Ureter (tissue), 1 donor: ENCODE data around the gene TTLL5. TPM values are rescaled to one million over a fixed set of nuclear protein-coding genes. Genes with fewer than 3 reads are reported as not detected.

Experiments
- DNase-seq: peaks from one replicate; pipeline ENCODE4 v3.0.0-alpha.2; 2020; ENCODE audit warnings: low spot score
- total RNA-seq: library from RNA; stranded (reverse); gene quantifications from one replicate; pipeline ENCODE4 v1.2.4, GENCODE V29; 2023
- donor health status: DM: yes; HTN: yes; CAD: no.

The TTLL5 gene
- total RNA-seq, 1 donor from 2014 or later, result 54.0 TPM

DNA sequence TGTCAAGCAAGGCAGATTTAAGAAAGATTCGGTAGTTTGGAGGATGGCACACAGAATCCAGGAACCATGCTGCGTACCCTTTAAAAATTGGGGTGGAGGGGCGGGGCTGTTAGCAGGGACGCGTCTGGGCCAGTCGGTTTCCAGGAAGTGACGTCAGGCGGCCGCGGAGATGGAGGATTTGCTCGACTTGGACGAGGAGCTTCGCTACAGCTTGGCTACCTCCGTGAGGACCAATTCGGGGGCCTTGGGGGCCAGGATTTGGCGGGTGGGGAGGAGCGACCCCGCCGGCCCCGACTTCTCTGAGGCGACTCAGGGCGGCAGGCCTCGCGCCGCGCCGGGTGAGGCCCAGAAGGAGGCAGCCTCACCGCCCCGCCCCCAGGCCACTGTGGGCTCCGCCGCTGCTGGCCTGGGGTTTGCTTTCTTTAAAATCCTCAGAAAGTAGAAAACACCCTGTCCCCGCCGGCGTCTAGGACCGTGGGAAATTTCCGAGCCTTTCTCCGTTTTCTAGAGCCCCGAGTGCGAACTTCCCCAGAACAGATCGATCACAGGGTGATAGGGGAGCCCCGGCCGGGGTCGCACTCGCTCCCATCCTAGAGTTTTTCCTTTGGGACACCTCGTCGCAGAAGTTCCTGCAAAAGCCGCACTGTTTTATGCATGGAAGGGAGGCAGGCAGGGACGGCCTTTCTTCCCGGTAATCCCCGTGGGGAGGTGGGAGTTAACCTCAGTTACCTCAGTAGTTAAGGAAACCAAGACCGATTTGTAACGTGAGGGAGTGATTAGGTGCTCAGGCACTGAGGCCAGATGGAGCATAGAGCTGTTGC is 324.8 kb downstream of the TTLL5 start, which contains the start of gene IFT43:
IFT43 (plus strand) TSS at position 146 of the 821 bp plus-strand sequence; CDS start at position 170, 24 bp downstream.
- DNase-seq, result peak; percentile 94

DNA sequence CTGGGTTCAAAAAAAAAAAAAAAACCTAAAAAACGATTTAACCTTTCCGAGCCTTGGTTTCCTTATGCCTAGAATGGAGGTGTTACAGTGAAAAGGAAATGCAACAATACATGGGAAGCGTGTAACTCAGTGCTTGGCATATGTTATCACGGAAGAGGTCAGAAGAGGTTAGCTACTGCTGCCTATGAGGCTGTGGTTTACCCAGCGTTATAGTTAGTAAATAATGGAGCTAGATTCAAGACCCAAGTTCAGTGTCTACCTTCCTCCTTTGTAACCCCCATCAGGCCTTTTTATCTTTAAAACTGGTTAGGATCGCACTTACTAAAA is 325.4 kb downstream of the TTLL5 start:
- DNase-seq, result no peak

DNA sequence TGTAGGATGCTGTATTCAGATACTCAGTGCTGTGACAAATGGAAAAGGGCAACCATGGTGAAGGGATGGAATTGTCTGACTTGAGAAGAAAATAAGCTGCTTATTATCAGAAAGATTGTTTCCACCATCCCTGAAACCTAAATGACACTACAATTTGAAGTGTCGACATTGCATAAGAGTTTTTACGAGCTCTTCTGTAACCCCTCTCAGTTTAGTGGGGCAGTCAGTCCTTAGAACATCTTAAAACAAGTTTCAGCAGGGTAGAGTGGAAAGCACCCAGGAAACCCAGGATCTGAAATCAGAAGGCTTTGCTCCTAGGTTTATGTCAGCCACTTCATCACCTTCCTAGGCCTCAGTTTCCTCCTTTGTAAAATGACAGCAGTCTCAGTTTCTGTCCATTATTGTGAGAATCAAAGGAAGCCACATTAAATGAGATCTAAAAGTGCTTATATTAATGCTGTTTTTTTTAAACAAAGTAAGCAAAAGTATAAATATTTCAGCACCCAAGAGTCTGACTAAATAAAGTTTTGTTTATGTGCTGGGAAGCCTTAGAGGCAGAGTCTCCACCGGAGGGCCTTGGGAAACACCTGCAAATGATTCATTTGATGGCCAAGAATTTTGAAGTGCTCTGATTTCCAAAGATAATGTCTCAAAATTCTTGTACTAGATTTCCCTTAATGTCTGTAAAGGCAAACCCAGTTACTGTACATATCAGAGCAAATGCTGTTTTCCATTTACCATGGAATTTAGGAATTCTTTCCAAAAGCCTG is 326.3 kb downstream of the TTLL5 start:
- no peak for DNase-seq

DNA sequence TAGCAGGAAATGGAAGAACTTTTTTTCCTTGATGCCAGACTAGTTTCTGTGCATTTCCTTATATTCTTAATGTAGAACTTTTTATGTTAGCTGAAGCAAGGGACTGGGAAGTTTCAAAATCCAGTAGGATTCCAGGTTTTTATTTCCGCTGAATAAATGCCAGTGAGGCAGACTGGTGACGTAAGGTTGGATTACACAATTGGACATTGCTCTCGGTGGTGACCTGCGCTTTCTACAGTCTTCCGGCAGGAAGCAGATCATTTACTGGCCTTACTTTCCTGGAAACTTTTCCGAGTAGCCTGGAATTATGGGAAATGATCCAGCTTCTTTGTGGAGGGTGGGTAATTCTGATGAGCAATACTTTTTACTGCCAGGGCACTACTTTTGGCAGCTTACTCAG is 328.1 kb downstream of the TTLL5 start:
- no peak for DNase-seq

DNA sequence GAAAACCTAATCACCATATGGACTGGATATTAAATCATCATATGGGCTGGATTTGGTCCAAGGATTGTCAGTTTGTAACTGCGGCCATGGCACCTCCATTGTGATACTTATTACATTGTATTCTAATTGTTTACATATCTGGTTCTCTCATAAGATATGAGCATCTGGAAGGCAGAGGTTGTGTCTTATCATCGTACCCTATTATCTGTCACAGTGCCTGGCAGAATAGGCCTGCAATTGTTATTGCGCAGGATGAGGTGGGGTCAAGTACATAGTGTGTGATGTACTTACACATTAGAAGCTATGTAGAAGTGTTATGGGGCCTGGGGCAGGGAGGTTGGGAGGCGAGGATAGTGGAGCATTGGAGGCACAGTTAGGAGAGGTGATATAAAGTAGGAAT is 329.3 kb downstream of the TTLL5 start:
- no peak for DNase-seq

DNA sequence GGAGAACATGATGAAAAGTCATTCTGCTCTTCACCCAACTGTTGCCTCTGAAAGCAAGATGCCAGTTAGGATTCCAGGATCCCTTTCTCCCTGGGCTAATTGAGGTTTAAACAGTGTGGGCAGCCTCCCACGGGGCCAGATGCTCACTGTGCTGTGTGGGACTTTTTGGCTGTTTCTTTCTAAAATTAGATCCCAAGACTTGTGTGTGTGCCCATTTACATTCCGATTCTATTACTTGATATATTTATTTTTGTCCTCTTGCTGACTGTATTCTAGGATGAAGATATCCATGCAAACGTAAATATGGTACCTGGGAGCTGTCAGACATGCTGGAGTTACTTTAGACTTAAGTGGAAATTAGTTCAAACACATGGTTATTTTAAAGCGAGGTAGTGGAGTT is 330.7 kb downstream of the TTLL5 start:
- DNase-seq, result no peak

DNA sequence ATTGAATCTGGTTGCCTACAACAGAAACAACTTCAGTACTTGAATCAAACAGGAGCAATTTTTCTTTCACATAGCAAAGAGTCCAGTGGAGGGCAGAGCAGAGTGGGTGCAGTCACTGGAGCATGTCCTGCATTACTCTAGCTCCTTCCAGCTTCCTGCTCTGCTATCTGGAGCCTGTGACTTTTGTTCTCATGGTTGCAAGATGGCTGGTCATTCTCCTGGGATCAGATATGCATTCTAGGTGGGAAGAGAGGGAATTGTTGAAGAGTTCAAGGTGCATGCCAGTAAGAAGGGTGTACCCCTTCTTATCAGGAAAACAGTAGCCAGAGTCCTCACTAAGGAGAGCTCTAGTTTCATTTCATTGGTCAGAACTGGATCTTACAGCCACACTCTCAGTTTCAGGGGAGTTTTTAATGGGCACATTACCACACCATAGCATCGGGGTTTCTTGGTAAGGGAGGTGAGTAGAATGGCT is 332.6 kb downstream of the TTLL5 start:
- no peak for DNase-seq

DNA sequence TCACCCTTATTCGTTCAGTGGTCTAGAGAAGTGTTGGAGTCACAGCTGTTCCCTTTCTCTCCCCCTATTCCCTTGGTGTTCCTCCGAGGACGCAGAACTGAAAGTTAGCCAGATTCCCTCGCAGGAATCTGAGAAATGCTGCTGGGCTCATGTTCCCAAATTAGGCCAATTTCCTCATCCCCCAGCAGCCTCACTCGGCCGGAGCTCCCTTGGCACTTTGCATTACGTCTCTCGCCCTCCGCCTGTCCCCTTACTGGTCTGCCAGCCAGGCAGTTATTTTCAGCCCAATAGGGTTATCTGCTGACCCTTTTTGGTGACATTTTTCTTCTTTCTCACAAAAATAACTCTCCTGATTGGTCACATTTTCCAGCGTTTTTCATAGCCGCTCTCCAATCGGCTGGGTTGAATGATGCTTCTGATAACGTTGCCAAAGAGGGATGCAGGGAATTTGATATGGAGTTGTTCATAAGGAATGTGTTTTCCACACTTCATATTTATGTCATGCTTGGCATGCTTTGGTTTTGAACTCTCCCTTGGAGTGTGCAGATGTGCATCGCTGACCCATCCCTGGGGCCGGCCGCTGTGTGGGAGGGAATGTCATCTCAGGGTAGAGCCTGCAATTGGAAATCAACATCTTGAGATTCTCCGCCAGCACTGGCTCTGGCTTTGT is 334.5 kb downstream of the TTLL5 start:
- peak; percentile 75 for DNase-seq

DNA sequence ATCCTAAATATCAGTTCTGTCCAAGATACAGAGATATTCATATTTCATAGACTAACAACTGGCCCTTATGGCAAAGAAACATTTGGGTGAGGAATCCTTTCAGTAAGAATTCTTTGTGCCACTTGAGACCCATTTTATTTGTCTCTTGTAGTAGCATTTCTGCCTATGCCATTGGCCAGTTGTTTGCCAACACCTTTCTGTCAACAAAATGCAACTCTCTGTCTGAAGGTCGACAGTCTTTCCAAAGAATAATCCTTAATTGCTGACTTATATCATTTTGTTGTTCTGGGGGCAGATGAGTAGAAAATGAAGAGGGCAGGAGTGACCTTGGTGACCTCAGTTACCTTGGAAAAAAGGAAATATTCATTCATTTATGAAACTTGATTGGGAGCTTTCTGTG is 335.4 kb downstream of the TTLL5 start:
- DNase-seq, result no peak

DNA sequence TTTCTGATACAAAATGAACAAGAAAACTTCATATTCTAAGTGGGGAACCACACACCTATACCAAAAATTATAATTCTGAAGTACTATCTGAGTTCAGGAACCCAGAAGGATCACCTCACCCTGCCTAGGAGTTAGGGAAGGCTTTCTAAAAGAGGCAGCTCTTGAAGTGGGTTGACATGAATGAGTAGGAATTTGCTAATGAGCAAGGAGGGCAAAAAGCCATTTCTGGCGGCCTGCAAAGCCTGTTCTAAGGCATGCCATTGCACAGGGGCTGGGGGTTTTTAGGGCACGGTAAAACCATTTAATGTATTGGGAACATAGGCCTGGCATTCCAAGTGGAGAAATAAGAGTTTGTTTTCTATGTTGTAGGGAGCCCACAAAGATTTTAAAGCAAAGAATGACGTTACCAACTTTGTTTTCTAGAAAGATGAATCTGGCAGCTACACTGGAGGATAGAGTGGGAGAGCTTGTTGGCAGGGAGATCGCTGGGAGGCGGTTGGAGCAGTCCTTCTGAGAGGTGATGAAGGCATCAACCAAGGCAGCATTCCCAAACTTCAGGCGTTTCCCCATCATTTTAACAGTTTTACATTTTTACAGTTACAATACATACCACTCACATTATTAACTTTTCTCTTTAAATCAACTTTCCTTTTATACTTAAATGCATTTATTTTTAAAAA is 338.6 kb downstream of the TTLL5 start:
- no peak for DNase-seq

DNA sequence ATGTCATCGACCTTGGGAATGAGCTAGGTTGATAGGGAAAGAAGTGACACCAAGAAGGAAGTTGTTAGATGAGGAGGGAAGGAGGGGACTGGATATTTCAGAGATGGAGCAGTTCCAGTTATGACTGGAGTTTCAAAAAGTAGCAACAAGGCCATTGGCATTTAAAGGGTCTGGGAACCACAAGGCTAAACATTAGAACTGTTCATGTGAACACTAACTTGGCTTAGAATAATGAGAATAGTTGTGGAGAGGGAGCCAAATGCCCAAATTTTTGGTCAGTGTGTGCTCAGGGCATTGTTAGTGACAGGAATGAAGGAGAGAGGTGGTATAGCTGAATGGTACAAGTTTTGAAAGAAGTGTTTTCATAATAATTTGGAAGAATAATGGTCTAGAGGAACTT is 341.3 kb downstream of the TTLL5 start:
- DNase-seq, result no peak

Other genes starting within 250 kb of the TTLL5 start
- 43.2 TPM for gene JDP2, start 233.2 kb upstream of the TTLL5 start, total RNA-seq
- 19.4 TPM for gene BATF, start 138.8 kb upstream of the TTLL5 start, total RNA-seq
- 6.9 TPM for gene FLVCR2, start 82.6 kb upstream of the TTLL5 start, total RNA-seq
- gene ERG28, start 370 bp upstream of the TTLL5 start, total RNA-seq, result 27.4 TPM